ENCODE data around the gene S100A7A.
"Not testable (repeated sequence)": the region's sequence is repeated elsewhere in the genome, so short reads cannot be mapped to it uniquely, and the experiment has no call there.

The S100A7A gene

DNA sequence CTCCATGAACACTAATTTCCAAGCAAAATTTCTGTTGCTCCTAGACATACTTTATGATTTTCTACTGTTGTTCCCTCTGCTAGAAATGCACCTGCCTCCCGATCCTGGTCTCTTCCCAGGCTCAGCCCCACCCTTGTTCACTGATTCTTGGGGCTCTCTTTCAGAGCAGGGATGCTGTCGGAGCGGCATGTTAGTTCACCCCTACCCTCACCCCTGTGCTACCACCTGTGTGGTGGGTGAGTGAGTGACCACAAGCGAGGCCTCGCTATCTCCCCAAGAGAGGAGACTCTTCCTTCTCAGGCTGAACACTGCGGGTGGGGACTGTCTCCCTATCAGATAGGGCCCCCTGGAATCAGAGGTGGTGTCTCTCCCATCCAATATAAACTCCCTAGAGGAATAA is 20.5 kb upstream of the S100A7A start:
- DNase-seq = no peak

DNA sequence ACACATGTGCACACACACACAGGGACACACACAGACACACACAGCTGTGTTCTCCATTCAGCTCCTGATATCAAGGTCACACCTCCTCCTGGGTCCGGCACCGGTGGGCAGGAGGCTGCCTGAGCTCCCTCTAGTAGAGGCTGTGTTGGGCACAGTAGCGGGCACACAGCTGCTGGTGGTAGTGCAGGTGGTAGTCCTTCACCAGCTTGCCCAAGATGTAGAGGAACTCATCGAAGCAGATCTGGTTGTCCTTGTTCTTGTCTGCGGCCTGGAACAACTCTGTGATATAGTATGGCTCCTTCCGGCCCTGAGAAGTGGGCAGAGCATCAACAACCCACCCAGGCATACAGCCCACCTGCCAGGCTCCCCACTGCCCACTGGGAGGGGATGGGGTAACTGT is 19.9 kb upstream of the S100A7A start:
- no peak for DNase-seq

DNA sequence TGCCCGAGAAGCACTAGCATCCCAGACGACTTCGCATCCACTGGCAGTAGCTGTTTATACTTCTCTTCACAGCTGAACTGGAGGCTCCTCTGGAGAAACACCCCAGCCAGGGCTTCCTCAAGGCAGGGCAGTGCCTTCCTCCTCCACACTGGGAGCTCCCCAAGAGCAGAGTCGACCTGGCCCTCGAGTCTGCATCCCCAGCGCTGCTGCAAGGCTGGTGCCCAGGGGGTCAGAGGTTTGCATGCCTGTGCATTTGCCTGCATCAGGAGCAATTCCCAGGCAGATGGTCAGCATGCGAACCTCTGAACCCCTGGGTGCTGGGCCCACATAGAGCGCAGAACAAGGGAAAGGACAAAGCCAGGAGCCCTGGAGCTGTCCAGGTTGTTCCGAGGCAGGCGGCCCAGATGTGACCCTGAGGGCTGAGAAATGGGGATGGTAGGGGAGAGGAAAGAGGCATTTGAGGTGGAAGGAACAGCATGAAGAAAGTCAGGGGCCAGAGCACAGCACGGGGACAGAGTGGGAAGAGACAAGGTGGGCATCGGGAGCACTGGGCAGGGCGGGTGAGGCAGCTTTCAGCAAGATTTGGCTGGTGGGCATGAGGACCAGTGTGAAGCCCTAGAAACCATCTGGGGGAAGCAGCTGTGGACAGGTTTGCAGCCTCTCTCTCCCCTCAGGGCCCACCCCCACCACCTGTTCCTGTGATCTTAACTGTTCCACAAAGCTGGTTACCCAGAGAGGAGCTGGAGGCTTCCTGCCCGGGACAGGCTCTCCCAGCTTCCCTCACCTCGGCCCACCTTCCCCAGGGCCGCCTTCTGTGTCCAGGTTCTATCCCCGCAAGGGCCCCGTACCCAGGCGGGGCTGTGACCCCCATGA is 19.0 kb upstream of the S100A7A start:
- no peak for DNase-seq

DNA sequence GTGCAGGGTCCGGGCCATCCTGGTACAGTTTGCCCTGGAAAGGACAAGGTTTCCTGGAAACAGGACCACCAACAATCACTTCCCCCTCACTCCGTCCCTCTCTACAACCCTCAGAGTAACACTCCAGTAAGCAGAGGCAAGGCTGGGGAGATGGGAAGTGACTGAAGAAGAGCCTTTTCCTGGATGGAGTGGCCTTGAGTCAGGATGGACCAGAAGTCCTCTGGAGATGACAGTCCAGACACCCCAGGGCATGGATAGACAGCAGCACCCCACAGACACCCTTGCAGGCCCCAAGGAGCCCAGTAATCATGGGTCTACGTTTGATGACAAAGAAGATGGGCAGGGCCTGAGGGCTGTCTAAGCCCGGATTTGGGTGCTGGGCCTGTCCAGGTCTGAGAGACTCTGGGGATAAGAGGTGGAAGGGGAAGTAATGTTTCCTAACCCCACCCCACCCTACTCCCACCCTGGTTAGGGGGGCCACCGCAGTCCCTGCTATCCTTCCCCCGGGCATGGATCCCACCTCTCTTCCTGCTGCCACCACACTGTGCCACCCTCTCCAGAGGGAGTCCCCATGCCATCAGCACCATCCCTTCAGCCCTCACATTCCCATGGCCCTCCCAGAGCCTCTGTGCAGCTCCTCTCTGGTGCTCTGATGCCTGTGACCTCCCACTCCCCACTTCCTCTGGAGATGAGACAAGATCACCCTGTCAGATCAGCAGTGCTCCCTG is 18.2 kb upstream of the S100A7A start:
- no peak for DNase-seq

DNA sequence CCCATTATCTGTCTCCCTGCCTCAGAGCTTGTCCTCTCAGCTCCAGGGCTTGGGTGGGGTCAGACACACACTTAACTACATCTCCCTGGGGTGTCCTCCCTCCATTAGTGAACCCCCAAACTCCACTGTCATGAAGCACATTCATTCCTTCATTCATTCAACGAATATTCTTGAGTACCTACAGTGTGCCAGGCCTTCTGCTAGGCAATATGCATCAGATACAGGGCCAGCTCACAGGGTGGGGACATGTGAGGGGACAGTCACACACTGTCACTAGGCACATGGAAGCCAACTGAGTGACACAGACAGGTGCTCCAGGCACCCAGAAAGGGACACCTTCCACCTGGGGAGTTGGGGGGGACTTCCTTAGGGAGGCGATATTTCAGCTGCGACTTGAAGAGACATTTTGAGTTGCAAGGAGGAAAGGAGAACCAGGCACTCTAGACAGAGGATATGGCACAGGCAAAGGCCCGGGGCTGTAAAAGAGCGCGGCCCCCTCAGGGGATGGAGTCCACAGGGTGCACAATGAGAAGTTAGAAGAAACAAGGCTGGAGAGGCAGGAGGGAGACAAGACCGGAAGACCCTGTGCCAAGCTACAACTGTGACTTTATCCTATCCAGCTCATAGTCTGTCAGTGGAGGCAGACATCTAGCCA is 16.8 kb upstream of the S100A7A start:
- DNase-seq = no peak

DNA sequence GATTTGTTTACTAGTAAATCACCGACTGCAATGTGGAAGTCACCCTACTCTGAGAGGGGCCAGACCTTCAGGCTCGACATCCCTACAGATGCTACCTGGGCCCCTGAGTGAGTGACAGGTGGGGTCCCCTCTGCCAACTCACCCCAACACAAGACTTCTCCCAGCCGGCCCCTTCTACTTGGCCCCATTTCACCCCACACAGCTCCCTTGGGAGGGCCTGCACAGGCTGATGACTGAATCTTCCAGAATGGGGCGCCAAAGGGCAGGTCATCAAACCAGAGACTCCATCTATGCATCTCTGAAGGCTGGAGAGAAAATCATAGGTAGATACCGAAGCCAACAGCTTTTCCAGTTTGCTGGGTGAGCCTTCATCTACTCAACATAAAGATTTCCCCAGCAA is 16.1 kb upstream of the S100A7A start:
- DNase-seq = no peak

DNA sequence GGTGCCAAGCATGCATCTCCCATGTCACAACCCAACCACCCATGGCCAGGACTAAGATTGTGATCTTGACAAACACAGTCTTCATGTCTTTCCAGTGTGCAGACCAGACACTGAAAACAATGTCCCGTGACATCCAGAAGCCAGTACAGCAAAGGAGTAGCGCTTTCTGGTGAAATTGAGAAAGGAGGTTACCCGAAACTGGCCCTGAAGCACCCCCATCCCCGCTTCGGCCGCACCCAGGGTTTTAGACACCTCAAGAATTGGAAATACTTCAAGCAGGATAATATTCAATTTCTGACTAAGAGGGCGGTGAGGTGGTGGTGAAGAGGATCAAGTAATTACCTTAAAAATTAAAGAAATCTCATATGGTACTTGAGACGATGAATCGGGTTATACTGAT is 14.9 kb upstream of the S100A7A start:
- DNase-seq = no peak

DNA sequence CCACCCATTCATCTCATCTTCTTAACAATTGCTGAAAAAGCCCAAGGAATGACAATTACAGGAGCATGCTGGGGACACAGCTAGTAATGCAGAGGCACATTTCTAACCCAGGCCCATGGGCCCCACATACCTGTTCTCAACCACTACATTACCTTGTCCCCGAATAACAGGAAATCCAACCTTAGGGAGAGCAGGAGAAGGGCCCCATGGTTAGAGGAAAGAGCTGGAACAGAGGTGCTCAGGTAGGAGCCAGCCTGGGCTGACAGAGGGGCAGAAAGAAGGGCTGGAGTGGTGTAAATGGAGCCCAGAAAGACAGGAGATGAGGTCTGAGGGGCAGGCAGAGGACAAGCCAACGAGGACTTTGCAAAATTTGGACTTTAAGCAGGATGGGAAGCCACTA is 14.1 kb upstream of the S100A7A start:
- no peak for DNase-seq

DNA sequence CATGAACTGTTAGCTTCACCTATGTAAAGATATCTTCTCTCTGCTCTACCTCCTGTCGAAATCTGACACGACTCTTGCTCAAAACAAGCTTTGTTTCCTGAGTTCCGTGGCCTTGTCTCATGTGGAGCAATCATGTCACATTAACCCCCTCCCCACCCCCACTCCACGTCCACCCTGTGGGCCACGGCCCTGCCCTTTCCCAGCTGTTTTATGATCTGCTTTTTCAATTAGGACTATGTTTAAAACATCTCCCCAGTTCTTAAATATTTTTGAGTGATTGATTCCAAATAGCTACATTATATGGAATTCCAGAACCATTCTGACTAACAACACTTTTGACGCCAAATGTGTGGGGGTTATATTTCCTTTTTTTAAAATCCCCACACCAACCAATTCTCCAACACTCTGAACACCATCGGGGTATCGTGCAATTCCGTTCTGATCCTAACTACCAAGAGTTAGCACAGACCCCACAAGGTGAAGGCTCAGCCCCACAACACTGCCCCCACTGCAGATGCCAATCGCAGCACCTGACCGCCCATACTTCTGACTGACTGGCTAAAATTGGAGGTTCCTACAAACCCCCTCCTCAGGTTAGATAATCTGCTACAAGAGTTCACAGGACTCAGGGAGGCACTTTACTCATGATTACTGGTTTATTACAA is 12.8 kb upstream of the S100A7A start:
- DNase-seq = no peak

DNA sequence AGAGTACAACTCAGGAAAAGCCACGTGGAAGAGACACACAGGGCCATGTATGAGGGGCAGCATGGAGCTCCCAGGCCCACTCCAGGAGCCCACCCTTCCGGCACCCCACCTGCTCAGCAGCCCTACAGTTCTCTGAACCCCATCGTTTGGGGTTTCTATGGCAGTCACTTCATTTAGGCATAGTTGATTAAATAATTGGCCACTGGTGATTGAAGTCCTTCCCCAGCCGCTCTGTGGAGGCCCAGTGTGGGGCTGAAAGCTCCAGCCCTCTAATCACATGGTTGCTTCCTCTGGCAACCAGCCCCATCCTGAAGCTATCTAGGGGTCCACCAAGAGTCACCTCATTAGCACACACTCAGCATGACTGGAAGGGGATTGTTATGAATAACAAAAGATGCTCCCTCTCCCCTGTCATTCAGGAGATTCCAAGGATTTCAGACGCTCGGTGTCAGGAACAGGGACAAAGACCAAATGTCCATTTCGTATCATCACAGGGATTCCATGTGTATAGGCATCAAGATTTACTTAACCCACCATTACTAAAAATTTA is 12.2 kb upstream of the S100A7A start:
- no peak for DNase-seq

DNA sequence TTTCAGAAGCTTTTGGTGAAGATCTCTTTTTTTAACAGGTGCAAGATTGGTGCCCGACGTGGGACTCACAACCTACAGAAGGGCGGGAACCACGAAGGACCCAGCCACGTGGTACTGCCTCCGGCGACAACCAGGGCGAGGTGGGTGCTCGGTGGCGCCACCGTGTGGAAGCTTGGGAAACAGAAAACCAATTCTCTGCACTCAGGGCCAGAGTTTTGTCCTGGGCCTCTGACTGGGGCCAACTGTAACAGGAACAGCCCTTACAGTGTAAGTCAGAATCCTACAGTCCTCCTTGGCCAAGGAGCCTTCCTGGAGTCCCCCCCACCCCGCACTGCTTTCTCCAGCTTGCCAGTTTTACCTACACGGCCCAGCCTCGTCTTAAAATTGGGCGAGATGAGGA is 11.6 kb upstream of the S100A7A start:
- DNase-seq = peak; percentile 87

DNA sequence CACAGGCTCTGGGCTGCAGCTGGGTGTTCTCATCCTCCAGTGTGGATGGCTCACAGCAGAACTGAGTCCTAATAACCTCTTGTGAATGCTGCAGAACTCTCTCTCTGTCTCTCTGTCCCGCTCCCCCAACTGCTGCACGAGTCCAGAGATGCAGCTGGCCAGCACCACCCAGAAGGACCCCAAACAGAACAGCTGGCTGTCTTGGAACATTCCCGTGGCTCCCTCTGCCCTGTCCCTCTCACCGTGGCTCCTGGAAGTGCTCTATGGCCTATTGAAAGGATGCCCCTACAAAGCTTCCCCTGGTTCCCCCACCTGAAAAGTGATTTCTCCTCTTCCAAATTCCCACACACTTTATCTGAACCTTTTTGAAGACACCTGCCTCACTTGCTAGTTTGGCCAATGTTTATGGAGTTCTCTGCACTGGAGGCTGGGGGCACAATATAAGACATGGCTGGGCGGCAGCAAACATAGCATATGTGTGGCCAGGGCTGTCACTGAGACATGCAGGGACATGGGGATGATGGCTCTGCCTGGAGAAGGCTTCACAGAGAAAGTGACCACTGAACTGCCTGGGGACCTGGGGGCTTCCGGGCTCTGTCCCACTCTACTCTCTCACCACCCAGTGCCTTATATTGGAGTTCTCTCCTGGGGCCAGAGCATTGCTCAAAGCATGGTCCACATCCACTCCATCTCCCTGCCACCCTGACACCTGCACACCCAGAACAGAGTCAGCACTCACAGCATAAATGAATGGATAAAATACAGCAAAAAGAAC is 10.3 kb upstream of the S100A7A start:
- DNase-seq = not testable (repeated sequence)

DNA sequence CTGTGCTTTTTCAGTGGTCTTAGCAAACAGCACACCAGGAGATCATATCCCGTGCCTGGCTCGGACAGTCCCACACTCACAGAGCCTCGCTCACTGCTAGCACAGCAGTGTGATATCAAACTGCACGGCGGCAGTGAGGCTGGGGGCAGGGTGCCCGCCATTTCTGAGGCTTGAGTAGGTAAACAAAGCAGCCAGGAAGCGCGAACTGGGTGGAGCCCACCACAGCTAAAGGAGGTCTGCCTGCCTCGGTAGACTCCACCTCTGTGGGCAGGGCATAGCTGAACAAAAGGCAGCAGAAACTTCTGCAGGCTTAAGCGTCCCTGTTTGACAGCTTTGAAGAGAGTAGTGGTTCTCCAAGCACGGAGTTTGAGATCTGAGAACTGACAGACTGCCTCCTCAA is 9.0 kb upstream of the S100A7A start:
- DNase-seq = not testable (repeated sequence)

DNA sequence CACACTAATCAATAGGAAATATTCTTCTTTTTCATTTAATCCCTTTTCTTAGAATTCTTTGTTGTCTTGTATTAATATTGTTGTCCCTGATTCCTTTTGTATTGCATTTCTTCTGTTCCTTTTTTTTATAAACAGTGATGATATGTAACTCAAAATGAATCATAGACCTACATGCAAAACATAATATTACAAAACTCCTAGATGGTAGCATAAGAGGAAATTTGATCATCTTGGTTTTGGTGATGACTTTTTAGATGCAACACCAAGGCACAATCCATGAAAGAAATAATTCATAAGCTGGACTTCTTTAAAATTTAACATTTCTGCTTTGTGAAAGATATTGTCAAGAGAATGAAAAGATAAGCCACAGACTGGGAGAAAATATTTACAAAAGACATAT is 2.4 kb upstream of the S100A7A start:
- not testable (repeated sequence) for DNase-seq

DNA sequence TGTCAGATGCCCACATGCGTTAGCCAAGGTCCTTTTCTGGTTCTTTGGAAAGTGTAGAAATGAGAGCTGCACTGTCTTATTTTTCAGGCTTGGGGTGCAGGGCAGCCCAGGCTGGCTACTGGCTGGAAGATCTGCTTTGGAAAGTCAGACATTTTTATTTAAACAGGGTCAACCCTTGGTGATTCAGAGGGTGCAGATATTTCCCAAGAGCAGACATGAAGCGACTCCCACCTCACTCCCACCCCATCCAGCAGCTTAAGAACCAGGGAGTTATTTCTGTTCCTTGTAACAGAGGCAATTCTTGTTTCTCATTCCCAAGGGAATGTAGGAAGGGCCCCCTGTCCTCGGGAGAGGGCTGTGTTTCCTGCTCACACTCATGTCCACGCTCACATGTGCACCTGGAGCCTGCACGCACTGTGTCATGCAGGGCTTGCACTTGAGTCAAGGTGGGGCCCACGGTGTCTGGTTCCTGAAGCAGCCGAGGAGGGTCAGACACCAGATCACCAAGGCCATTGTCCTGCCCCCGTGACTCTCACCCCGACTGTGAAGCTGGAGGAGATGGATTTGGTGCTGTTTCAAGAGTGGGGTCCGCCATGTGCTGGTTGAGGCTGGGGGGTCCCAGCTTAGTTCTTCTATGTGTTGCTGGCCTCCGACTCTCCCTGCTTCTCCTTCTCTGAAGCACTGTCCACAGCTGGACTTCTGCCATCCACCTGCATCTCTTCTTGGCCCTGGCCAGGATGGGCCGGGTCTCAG is 992 bp downstream of the S100A7A start:
- no peak for DNase-seq

DNA sequence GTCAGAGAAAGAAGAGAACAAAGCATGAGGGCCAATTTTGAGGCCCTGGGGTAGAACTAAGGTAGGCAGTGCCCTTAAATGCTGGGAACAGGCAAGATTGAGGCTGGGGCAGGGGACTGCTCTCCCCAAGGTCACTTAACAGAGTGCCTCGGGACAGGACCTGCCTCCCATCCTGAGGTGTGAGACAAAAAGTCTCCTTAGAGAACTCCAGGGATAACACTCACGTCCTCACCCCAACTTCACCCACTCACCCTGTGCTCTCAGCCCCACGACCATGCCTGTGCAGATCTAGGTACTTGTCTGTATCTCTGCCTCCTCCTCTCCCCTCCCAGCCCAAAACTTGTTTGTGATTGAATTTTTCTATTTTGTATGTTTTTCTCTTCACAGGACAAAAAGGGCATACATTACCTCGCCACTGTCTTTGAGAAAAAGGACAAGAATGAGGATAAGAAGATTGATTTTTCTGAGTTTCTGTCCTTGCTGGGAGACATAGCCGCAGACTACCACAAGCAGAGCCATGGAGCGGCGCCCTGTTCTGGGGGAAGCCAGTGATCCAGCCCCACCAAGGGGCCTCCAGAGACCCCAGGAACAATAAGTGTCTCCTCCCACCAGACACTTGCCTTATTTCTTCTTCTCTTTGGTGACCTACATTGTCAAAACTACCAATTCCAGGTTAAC is 2.6 kb downstream of the S100A7A start:
- not testable (repeated sequence) for DNase-seq

DNA sequence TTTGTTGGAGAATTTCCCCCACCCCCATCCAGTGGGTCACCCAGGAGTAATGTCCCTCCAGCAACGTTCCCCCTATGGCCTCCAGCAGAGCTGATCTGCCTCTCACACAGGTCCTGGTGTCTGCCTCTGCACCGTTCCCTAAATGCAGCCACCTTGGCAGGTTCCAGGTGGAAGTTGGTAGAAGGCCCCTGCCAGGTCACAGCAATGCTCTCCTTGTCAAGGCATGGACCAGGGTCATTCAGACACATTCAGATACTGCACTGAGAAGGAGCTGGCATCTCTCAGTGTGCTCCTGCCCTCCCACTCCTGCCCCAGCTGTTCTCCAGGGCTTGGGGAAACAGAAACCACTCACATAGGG is 3.1 kb downstream of the S100A7A start:
- not testable (repeated sequence) for DNase-seq

DNA sequence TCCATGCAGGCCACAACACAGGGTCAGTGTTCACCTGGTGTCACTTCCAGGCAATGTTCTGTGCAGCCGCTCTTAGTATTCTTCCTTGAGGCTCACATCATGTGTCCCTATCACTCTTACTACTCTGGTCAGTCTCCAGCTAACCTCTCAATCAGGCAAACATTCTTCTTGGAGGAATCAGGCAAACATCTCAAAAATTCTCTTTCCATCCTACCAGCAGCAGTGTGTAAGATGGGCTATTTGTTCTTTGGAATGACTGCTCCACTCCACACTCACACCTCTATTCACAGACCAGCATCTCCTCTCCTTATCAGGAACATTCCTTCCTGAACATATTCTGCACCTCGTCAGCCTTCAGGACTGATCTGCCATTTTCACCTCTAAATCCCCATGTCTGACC is 4.0 kb downstream of the S100A7A start:
- DNase-seq = no peak

DNA sequence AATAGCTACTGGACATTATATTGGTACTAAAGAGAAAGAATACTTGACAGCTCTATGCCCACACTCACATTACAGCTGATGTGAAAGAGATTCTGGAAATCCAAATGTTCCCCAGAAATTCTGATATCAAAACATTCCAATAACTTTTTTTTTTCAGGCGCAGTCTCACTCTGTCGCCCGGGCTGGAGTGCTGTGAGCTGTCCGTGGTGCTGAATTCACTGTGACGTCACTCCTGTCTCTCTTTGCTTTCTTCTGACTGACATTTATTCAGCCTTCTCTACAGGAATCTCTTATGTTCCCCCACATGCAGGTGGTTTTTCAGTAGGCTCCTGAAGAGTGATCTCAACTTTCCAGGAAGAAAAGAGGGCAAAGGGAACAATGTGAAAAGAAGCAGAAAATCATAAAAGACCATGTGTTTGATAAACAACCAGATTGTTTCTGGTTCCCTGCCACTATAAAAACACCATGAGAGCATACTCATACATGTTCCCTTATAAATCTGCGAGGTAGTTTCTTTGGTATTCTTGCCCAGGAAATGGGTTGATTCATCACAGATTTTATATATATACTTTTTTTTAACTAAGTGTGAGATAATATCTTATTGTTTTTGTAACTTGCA is 6.2 kb downstream of the S100A7A start:
- peak; percentile 88 for DNase-seq

DNA sequence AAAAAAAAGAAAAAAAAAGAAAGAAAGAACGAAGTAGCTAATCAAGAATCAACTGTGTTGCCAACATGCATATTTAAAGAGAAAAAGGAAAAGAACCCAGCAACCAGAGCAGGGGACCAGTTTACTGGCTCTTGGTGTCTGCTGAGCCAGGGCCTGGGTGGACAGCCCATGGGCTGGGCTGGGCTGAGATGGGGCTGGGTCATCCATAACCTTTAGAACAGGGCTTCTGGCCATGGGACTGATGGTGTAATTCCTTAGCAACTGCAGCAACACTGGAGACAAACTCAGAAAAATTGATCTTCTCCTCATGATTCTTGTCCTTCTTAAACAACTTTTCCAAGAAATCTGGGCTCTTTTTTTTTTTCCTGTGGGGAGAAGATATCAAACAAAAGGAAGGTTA is 10.5 kb downstream of the S100A7A start:
- no peak for DNase-seq

Data from activated CD8-positive, alpha-beta memory T cell treated with anti-CD3 and anti-CD28 coated beads, Interleukin-2, amount 50 U/mL, for 48 hours (primary cell).